SU-DHL-6 (cell line): ENCODE measurements around the gene PIGO.

Experiments
- H2AFZ ChIP-seq: fragments of 200-600 bp; sonication (generic); 2 replicates; pipeline ENCODE4 v1.6.1; 2014; ENCODE audit warnings: low read depth, mild to moderate bottlenecking, moderate library complexity, mixed read lengths, antibody characterized with exemption, low read length; ENCODE audit not compliant: severe bottlenecking
- H3F3A ChIP-seq: fragments of 200-600 bp; shearing (Covaris generic); 2 replicates; pipeline ENCODE4 v1.6.0; 2016; ENCODE audit warnings: antibody characterized with exemption, mild to moderate bottlenecking; ENCODE audit not compliant: insufficient read depth
- H3K27ac ChIP-seq: fragments of 200-600 bp; sonication (generic); 2 replicates; pipeline ENCODE4 v1.5.1; 2016; ENCODE audit warnings: low read depth, mild to moderate bottlenecking, low read length, moderate library complexity, mixed read lengths
- H3K27me3 ChIP-seq: fragments of 200-600 bp; sonication (generic), shearing (Covaris generic); 2 replicates; pipeline ENCODE4 v1.6.0; 2014; ENCODE audit warnings: mild to moderate bottlenecking, low read length
- H3K36me3 ChIP-seq: fragments of 200-600 bp; sonication (generic); 2 replicates; pipeline ENCODE4 v1.6.1; 2014; ENCODE audit warnings: mild to moderate bottlenecking, low read length, mixed read lengths
- H3K4me2 ChIP-seq: fragments of 300-600, 200-600 bp; shearing (Covaris generic), sonication (generic); 2 replicates; pipeline ENCODE4 v1.6.0; 2014; ENCODE audit warnings: low read length, low read depth, mild to moderate bottlenecking; ENCODE audit not compliant: poor library complexity, severe bottlenecking
- H3K4me3 ChIP-seq: fragments of 200-600 bp; sonication (generic); 2 replicates; pipeline ENCODE4 v1.5.1; 2014; ENCODE audit warnings: antibody characterized with exemption, low read length, mild to moderate bottlenecking, mixed read lengths; ENCODE audit not compliant: insufficient read depth, poor library complexity, severe bottlenecking
- H3K79me2 ChIP-seq: fragments of 200-600 bp; sonication (generic); 2 replicates; pipeline ENCODE4 v1.6.1; 2014; ENCODE audit warnings: mild to moderate bottlenecking, low read length, moderate library complexity; ENCODE audit not compliant: insufficient read depth
- H3K9ac ChIP-seq: fragments of 200-600 bp; sonication (generic); 2 replicates; pipeline ENCODE4 v1.7.0; 2014; ENCODE audit warnings: mild to moderate bottlenecking, low read length
- H3K9me2 ChIP-seq: fragments of 200-600 bp; sonication (generic); replicated peaks from 2 replicates; pipeline ENCODE4 v1.6.1; 2014; ENCODE audit warnings: low read length; ENCODE audit not compliant: insufficient read depth
- H3K9me3 ChIP-seq: fragments of 200-600 bp; sonication (generic); 2 replicates; pipeline ENCODE4 v1.6.1; 2014; ENCODE audit warnings: low read length, mixed read lengths; ENCODE audit not compliant: insufficient read depth
- H4K20me1 ChIP-seq: fragments of 200-600 bp; sonication (generic); 2 replicates; pipeline ENCODE4 v1.6.1; 2014; ENCODE audit warnings: low read depth, mild to moderate bottlenecking, antibody characterized with exemption, low read length, moderate library complexity, mixed read lengths
- EZH2phosphoT487 ChIP-seq: fragments of 200-600 bp; sonication (generic), shearing (Covaris generic); conservative IDR thresholded peaks from 2 replicates; pipeline ENCODE4 v1.6.1; 2018; ENCODE audit warnings: mild to moderate bottlenecking, antibody characterized with exemption, low read length, moderate library complexity, mixed read lengths
- TF ChIP-seq, protein P1 (sequence below): fragments of 200-600 bp; sonication (generic); IDR thresholded peaks from one replicate; pipeline ENCODE4 v1.5.1; 2017; ENCODE audit warnings: antibody characterized with exemption, mild to moderate bottlenecking, low read length, moderate library complexity; ENCODE audit not compliant: insufficient read depth, poor library complexity, severe bottlenecking

PIGO gene

DNA sequence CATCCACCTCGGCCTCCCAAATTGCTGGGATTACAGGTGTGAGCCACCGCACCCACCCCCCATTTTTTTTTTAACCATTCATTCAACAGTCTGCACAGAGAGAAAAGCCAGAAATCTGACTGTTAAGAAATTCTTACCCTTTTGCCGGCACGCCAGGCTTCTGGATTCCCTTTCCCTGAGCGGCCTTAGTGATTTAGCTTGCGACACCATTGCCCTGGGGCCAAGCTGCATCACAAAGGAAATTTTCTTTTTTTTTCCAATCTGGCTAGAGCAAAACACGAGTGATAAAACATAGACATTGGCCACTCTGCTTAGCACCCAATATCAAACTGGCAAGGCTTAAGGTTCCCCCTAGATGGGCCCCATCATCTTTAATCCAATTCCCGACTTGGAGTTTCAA lies 40.5 kb upstream of the PIGO start:
- H3K4me2 ChIP-seq, result no peak overlapping the region
- H4K20me1 ChIP-seq, result no peaks in the 10 kb centered on the region
- no peaks in the 10 kb centered on the region for H3F3A ChIP-seq
- H3K79me2 ChIP-seq, result no peaks in the 10 kb centered on the region
- no peak for TF ChIP-seq EZH2phosphoT487
- TF ChIP-seq, protein P1, sequence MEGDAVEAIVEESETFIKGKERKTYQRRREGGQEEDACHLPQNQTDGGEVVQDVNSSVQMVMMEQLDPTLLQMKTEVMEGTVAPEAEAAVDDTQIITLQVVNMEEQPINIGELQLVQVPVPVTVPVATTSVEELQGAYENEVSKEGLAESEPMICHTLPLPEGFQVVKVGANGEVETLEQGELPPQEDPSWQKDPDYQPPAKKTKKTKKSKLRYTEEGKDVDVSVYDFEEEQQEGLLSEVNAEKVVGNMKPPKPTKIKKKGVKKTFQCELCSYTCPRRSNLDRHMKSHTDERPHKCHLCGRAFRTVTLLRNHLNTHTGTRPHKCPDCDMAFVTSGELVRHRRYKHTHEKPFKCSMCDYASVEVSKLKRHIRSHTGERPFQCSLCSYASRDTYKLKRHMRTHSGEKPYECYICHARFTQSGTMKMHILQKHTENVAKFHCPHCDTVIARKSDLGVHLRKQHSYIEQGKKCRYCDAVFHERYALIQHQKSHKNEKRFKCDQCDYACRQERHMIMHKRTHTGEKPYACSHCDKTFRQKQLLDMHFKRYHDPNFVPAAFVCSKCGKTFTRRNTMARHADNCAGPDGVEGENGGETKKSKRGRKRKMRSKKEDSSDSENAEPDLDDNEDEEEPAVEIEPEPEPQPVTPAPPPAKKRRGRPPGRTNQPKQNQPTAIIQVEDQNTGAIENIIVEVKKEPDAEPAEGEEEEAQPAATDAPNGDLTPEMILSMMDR, result no peak
- H3K27ac ChIP-seq, result no peak overlapping the region
- no peaks in the 10 kb centered on the region for H3K9me2 ChIP-seq
- H3K4me3 ChIP-seq, result no peak overlapping the region
- no peak overlapping the region for H2AFZ ChIP-seq
- no peaks in the 10 kb centered on the region for H3K36me3 ChIP-seq
- H3K27me3 ChIP-seq, result 0 out of 2 replicates have a peak, but pooled peaks cover 2% of the 10 kb centered on the region
- peaks cover 12% of the 10 kb centered on the region; the same call in 1 of the 2 replicates for H3K9me3 ChIP-seq
- no peak overlapping the region for H3K9ac ChIP-seq

- no peaks in the 10 kb centered on the region for H3K9me2 ChIP-seq
- TF ChIP-seq, protein P1, result no peak
- TF ChIP-seq EZH2phosphoT487, result no peak
Measured at GRCh38 chr9:35135988-35136387, 39.6 kb upstream of the PIGO start.

GRCh38 chr9:35134920-35135319 lies 38.5 kb upstream of the PIGO start:
- Histone ChIP-seq H3K4me2 (no peak overlapping the region), H2AFZ (no peak overlapping the region), H3K9me2 (no peaks in the 10 kb centered on the region), H3K36me3 (no peaks in the 10 kb centered on the region), H3K9me3 (peaks cover 16% of the 10 kb centered on the region), H3K27me3 (no peaks in the 10 kb centered on the region), H3F3A (no peaks in the 10 kb centered on the region), H3K27ac (no peak overlapping the region), H4K20me1 (no peaks in the 10 kb centered on the region), H3K79me2 (no peaks in the 10 kb centered on the region), H3K4me3 (no peak overlapping the region), H3K9ac (no peak overlapping the region)
- TF ChIP-seq EZH2phosphoT487, result no peak
- TF ChIP-seq, protein P1, result no peak

More at GRCh38 chr9:35135988-35136387, 39.6 kb upstream of the PIGO start:
- Histone ChIP-seq H3K36me3 (no peaks in the 10 kb centered on the region), H3K9me3 (peaks cover 11% of the 10 kb centered on the region; the same call in 1 of the 2 replicates), H3K79me2 (no peaks in the 10 kb centered on the region), H4K20me1 (no peaks in the 10 kb centered on the region), H3K27me3 (no peaks in the 10 kb centered on the region), H2AFZ (no peak overlapping the region), H3K4me3 (no peak overlapping the region), H3F3A (no peaks in the 10 kb centered on the region), H3K9ac (no peak overlapping the region), H3K4me2 (no peak overlapping the region), H3K27ac (no peak overlapping the region)
